HEK293T (cell line): ENCODE data around the gene USP24.

Experiments used
- CTCF ChIA-PET: fragments of 350-600 bp; formaldehyde crosslinking; extraction: SDS; loops from one replicate; lab custom pipeline; 2021; ENCODE audit warnings: antibody characterized with exemption, inconsistent platforms; lab: Yijun Ruan, JAX
- POLR2A ChIA-PET: fragments of 350-600 bp; formaldehyde crosslinking; extraction: SDS; loops from one replicate; lab custom pipeline; 2020; ENCODE audit warnings: antibody characterized with exemption, inconsistent platforms; lab: Yijun Ruan, JAX
- DNase-seq: peaks from one replicate; pipeline ENCODE4 v3.0.0; 2012; ENCODE audit warnings: mixed read lengths; ENCODE audit errors: extremely low spot score
- ARNT ChIP-seq: fragments of 450-650 bp; IDR thresholded peaks from 2 replicates; pipeline ENCODE4 v1.6.1; 2017; ENCODE audit warnings: mild to moderate bottlenecking
- BHLHE40 ChIP-seq: fragments of 450-650 bp; IDR thresholded peaks from 2 replicates; pipeline ENCODE4 v1.6.1; 2016; ENCODE audit warnings: mild to moderate bottlenecking, moderate library complexity, borderline replicate concordance
- CTBP1 ChIP-seq: fragments of 450-650 bp; IDR thresholded peaks from 2 replicates; pipeline ENCODE4 v1.6.1; 2016; ENCODE audit warnings: borderline replicate concordance
- ELF4 ChIP-seq: fragments of 450-650 bp; IDR thresholded peaks from 2 replicates; pipeline ENCODE4 v1.6.1; 2017; ENCODE audit warnings: antibody characterized with exemption
- FOXA1 ChIP-seq: fragments of 450-650 bp; IDR thresholded peaks from 2 replicates; pipeline ENCODE4 v1.6.1; 2016; ENCODE audit warnings: mild to moderate bottlenecking
- FOXK2 ChIP-seq: fragments of 450-650 bp; IDR thresholded peaks from 2 replicates; pipeline ENCODE4 v1.6.1; 2016; ENCODE audit warnings: mild to moderate bottlenecking
- FOXM1 ChIP-seq: fragments of 450-650 bp; IDR thresholded peaks from 2 replicates; pipeline ENCODE4 v1.6.1; 2017; ENCODE audit warnings: mild to moderate bottlenecking, borderline replicate concordance
- HDGF ChIP-seq: fragments of 450-650 bp; IDR thresholded peaks from 2 replicates; pipeline ENCODE4 v1.6.1; 2017; ENCODE audit warnings: antibody characterized with exemption, borderline replicate concordance
- L3MBTL2 ChIP-seq: fragments of 450-650 bp; conservative IDR thresholded peaks from 2 replicates; pipeline ENCODE4 v1.6.1; 2016; ENCODE audit warnings: mild to moderate bottlenecking
- LEF1 ChIP-seq: fragments of 450-650 bp; IDR thresholded peaks from 2 replicates; pipeline ENCODE4 v1.6.1; 2017; ENCODE audit warnings: mild to moderate bottlenecking, borderline replicate concordance
- NFRKB ChIP-seq: fragments of 450-650 bp; IDR thresholded peaks from 2 replicates; pipeline ENCODE4 v1.6.1; 2016; ENCODE audit warnings: mild to moderate bottlenecking, moderate library complexity
- SP1 ChIP-seq: fragments of 450-650 bp; IDR thresholded peaks from 2 replicates; pipeline ENCODE4 v1.6.1; 2017
- SUZ12 ChIP-seq: fragments of 450-650 bp; IDR thresholded peaks from 2 replicates; pipeline ENCODE4 v1.6.1; 2016; ENCODE audit warnings: mild to moderate bottlenecking
- TARDBP ChIP-seq: fragments of 450-650 bp; IDR thresholded peaks from 2 replicates; pipeline ENCODE4 v1.6.1; 2016
- ZNF384 ChIP-seq: fragments of 450-650 bp; IDR thresholded peaks from 2 replicates; pipeline ENCODE4 v1.6.1; 2016
- TF ChIP-seq, protein P1 (sequence below): fragments of 450-650 bp; IDR thresholded peaks from 2 replicates; pipeline ENCODE4 v1.6.1; 2016

Gene USP24

GRCh38 chr1:55134152-55134808 lies 80.9 kb downstream of the USP24 start:
- TF ChIP-seq ARNT = no peak
- TF ChIP-seq FOXM1 = no peak
- no peak for TF ChIP-seq LEF1
- no peak for TF ChIP-seq BHLHE40
- no peak for TF ChIP-seq ELF4
- no peak for TF ChIP-seq FOXA1
- TF ChIP-seq HDGF = no peak
- CTCF ChIA-PET = interaction anchor here (0.7 kb wide), 1 partner anchor 40 kb away, joined by 3 read pairs; no protein-coding TSS in a partner anchor
- DNase-seq = no peak
- POLR2A ChIA-PET = no interaction called here

DNA sequence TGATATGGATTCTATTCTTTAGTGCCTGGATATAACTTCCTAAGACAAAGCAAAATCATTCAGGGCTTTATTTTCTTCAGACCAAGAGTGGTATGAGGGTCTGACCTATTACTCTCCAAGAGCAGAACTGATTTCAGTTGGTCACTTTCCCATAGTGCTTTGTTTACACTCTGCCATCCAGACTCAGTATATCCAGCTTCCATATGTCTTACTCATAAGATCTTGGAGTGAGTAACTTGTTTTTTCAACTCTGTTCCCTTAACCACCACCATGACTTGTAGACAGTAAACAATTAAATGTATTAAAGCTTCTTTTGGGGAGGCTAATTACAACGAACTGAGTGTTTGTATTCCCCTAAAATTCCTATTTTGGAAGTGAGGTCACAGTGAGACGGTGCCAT lies 83.4 kb downstream of the USP24 start:
- DNase-seq = no peak
- POLR2A ChIA-PET = no interaction called here
- no peak for TF ChIP-seq CTBP1
- TF ChIP-seq, protein P1, sequence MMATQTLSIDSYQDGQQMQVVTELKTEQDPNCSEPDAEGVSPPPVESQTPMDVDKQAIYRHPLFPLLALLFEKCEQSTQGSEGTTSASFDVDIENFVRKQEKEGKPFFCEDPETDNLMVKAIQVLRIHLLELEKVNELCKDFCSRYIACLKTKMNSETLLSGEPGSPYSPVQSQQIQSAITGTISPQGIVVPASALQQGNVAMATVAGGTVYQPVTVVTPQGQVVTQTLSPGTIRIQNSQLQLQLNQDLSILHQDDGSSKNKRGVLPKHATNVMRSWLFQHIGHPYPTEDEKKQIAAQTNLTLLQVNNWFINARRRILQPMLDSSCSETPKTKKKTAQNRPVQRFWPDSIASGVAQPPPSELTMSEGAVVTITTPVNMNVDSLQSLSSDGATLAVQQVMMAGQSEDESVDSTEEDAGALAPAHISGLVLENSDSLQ = no peak
- no peak for TF ChIP-seq BHLHE40
- TF ChIP-seq SUZ12 = no peak
- TF ChIP-seq NFRKB = no peak
- no peak for TF ChIP-seq FOXM1
- TF ChIP-seq FOXK2 = no peak
- TF ChIP-seq SP1 = no peak
- TF ChIP-seq HDGF = no peak
- no peak for TF ChIP-seq LEF1
- no peak for TF ChIP-seq ZNF384
- CTCF ChIA-PET = no interaction called here

- TF ChIP-seq SUZ12 (no peak), FOXK2 (no peak), ARNT (no peak), BHLHE40 (no peak)
- POLR2A ChIA-PET = no interaction called here
- CTCF ChIA-PET = no interaction called here
- DNase-seq = no peak
Observed at GRCh38 chr1:55131218-55131617, 83.9 kb downstream of the USP24 start.

DNA sequence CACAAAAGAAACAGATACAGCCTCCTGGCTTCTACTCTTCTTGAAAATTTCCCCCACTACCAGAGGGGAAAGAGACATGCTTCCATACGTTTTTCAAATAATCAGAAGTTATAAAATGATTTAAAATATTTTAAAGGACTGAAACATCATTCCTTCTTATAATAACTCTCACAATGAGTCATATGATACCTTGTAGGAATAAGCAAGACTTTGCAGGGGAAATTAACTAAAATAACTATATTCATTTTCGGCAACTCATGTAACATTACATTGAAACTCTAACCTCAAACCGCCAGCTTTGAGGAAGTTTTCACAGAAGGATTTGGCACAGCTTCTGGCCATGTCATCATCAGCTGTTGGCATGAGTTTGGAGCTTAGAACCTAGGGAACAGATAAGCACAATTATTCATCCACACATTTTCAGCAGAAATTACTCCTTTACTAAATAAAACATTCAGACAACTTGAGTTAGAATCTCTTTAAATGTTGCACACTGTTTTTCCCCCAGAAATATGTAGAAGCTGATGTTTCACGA lies 85.9 kb downstream of the USP24 start:
- no peak for DNase-seq
- CTCF ChIA-PET = no interaction called here
- POLR2A ChIA-PET = no interaction called here
- TF ChIP-seq TARDBP = no peak

GRCh38 chr1:55128418-55128995 lies 86.7 kb downstream of the USP24 start:
- no peak for TF ChIP-seq TARDBP
- no peak for TF ChIP-seq SUZ12
- no peak for TF ChIP-seq L3MBTL2
- no peak for TF ChIP-seq FOXK2
- no peak for TF ChIP-seq SP1
- no peak for TF ChIP-seq LEF1
- TF ChIP-seq ARNT = no peak
- no peak for TF ChIP-seq FOXM1
- no peak for TF ChIP-seq ELF4
- TF ChIP-seq ZNF384 = no peak
- TF ChIP-seq BHLHE40 = no peak
- no peak for TF ChIP-seq NFRKB
- TF ChIP-seq CTBP1 = no peak
- DNase-seq = no peak
- CTCF ChIA-PET = interaction anchor here (0.6 kb wide), 1 partner anchor 399 kb away, joined by 3 read pairs; no protein-coding TSS in a partner anchor
- POLR2A ChIA-PET = no interaction called here

DNA sequence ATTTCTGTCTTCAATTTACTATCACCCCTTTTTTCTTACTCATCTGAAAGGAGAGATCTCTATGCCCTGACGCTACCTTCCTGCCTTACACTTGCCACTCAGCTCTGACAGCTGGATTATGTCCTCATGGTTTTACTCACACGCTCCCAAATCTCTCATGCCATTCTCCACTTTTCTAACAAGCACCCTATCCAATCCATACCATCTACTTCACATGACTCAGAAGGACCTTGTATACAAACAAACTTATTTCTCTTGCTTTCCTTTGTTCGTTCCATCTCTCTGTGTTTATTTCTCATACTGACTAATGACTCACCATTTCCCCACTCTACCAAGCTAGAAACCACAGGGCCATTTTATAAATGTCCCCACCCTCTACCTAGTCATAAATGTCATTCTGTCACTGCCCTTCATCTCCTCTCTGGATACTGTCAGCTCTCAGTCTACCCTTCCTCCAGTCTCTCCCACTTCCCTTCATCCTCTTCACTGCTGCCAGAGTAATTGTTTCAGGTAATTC lies 87.3 kb downstream of the USP24 start:
- ChIA-PET CTCF (interaction anchor here (0.6 kb wide), 1 partner anchor 400 kb away, joined by 3 read pairs; no protein-coding TSS in a partner anchor), POLR2A (no interaction called here)
- no peak for DNase-seq
- TF ChIP-seq SP1 (no peak), FOXA1 (no peak), BHLHE40 (no peak), FOXK2 (no peak), ZNF384 (no peak), FOXM1 (no peak), NFRKB (no peak), ARNT (no peak), CTBP1 (no peak), ELF4 (no peak), L3MBTL2 (no peak), SUZ12 (no peak)
- TF ChIP-seq, protein P1 = no peak

DNA sequence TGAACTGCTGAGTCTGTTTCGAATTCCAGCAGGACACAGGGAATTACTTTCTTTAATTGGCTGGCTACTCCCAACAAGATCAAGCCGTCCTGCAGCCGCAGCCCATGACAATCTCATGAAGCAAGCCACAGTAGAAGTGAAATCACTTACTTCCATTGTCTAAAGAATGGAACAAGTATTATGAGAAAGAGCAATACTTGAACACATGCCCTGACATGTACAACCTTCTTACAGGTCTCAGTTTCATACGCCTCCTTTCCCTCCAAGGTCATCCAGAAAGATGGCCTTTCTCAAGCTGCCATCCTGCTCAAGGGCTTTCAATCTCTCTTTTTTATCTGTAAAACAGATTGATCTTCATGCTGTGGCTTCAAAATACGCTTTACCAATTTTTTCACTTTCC lies 90.7 kb downstream of the USP24 start:
- no peak for TF ChIP-seq SP1
- ChIA-PET CTCF (no interaction called here), POLR2A (no interaction called here)
- DNase-seq = no peak
